NCI-H510A treated with DMSO at 0.1 percent for 48 hours (cell line): ENCODE measurements around the gene CLIP2.

Experiments
- DNase-seq: peaks from one replicate; lab custom pipeline; 2025; lab: John Stamatoyannopoulos, UW

The CLIP2 gene

DNA sequence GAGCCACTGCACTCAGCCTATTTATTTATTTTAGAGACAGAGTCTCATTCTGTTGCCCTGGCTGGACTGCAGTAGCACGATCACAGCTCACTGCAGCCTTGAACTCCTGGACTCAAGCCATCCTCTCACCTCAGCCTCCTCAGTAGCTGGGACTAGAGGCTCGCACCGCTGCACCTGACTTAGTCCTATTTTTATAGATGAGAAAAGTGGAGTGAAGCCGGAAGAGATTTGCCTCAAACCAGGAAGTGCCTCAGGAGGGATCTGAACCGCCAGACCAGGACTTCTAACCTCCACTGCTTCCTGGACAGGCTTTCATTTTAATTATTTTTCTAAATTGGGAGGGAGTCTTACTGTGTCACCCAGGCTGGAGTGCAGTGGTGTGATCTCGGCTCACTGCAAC, 17.5 kb upstream of the CLIP2 start:
- DNase-seq = no peak

DNA sequence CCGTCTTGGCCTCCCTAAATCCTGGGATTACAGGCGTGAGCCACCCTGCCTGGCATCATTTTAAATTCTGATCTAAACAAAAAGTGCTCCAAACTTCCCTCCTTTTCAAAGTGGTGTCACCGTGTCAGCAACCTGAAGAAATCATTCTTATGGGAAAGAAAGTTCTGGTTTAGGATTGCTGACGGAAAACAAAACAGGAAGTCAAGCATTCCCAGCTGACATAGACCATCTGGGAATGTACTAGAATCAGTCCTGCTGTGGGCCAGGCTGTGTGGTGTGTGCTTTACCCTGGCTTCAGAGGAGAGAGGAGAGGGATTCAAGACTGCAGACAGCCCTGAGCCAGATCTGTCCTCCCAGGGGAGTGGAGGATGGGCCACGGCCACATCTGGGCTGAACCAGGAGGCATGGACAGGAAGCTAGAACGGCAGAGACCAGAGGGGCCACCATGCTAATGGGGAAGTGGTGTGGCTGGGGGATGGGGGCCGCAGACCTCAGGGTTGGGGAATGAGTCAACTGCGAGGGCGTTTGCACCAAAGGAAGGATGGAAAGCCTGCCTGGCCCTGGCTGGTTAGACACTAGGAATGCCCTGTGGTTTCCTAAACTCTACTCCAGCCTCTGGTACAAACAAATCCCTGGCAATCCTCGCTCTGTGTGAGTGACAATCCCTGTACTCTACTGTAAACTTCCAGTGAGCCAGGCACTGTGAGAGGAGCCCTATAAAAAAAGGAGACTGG, 16.7 kb upstream of the CLIP2 start:
- no peak for DNase-seq

DNA sequence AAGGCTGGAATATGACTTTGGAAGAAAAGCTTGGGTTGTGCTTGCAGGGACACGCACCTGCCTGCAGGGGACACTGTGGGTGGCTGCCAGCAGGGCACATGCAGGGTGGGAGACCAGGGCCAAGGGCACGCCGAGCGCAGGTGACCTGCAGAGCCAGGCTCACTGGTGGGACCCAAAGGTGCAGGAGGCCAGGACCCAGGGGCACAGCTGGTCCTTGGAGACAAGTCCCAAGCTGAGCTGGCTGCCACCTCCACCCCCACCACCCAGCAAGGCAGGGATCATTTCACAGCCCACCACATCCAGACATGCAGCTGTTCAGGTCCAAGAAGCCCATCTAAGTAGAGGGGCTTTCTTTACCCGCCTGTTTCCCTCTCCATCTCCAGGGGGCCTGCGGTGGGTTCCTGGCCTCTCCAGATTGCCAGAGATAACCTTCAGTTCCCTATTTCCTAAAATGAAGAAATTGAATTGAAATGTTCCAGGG, 13.8 kb upstream of the CLIP2 start:
- no peak for DNase-seq

DNA sequence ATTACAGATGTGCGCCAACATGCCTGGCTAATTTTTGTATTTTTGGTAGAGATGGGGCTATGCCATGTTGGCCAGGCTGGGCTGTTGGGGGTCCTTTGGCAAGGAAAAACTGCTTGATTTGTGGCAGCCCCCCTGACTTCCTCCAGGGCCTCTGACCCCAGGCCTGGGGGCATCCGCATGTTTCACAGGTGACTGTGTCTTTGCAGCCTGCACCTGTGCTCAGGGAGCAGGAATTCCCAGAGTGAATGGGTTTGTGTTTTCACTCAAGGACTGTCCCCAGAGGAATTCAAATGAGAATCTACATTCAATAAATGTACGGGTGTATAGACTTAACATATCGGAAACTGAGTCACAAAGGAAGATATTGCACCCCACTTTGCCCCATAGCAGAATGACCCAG, 11.6 kb upstream of the CLIP2 start:
- DNase-seq = no peak

DNA sequence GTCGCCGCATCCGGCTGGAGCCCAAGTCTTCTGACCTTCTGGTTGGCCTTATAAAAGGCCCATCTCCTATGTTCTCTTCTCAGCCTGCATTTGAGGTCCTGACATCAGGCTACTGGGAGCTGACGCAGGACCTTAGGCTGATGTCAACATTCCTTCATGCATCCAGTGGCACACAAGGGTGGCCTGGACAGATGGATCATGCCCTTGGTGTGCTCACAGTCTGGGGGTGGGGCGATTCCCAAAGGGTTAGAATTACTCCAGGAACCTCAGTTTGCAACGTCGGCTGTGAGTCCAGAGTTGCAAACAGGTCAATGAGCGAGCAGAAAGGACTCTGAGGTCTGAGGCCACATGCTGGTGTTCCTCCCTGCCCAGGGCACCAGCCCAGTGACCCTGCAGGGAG, 8.2 kb upstream of the CLIP2 start:
- DNase-seq = no peak

DNA sequence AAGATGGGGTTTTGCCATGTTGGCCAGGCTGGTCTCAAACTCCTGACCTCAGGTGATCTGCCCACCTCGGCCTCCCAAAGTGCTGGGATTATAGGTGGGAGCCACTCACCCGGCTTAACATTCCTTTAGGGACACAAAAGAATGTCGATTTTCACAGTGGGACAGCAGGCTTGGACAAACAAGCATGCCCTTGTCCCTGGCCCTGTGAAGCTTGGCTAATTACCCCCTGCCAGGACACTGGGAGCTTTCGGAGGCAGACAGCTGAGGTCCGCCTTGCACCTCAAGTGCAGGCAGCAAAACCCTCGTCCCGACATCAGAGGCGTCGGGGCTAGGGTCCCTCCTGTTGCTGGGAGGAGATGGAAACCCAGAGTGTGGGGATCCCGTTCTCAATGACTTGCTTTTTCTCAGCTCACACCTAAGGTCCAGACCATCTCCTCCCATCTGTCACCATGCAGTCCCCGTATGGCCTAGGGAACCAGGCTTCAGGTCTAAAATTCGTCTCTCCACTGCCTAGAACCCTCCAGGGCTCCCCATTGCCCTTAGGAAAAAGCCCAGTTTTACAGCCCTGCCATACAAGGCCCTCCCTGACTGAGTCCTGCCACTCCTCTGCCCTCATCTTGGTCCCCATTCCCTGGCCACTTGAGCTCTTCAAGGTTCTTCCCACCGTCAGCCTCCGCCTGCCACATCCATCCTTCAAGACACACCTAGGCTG, 6.3 kb upstream of the CLIP2 start:
- no peak for DNase-seq

DNA sequence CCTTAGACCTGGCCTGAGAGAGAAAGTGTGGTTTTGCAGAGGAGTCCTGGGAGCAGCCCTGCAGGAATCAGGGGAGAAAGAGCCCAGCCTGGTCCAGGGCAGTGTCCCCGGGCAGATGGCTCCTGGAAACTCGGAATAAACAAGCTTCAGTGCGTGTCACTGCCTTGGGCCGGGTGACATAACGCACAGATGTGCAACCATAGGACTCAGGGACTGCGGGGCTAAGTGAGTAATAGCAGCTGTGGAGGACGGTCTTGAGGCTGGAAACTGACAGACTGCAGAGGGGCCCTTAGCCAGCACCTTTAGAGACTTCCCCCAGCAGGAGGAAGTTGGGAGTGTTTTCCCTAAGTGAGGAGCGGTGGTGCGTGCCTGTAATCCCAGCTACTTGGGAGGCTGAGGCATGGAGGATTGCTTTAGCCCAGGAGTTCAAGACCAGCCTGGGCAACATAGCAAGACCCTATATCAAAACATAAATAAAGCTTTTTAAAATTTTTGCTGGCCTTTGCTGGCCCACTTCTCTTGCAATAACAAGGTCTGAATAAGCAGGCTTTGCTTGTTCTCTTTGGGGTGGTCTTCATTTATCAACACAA, 5.3 kb upstream of the CLIP2 start:
- DNase-seq = no peak

DNA sequence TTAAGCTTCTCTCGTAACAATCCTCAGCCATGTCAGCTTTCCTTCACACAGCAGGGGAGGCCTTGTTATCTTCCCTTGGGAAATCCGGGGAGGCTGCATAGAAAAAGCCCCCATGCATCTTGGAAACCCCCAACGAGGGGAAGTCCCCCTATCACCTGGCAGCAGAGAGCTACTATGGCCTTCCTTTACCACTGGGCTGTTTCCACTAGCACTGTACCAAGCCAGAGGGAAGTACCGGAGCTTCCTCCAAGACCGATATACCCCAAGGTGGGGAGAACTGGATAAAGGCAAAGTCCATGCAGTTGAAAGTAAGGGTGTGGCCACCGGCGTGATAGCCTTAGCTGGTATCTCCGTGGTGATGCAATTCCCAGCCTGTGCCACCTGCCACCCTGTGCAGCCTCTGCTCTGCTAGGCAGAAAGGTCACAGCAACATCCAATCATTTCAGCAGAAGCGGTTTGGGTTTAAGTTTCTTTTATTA, 4.4 kb upstream of the CLIP2 start:
- peak; percentile 30 for DNase-seq

DNA sequence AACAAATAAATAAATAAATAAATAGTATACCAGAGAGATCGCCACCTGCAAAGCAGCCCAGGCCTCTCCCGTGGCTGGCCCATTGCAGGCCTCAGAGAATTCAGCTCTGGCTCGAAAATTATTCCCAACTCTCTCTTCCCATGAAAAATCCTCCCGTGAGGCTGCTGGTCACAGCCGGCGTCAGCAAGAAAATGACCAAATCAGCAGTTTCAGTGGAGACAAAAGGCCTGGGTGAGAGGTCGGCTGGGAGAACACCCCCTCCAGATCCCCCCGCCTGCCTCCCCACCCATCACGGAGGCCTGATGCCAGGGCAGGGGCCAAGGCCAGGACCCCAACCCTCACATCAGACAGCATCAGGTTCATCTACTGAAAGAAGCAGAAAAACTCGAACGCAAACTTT, 3.1 kb upstream of the CLIP2 start:
- DNase-seq = no peak

DNA sequence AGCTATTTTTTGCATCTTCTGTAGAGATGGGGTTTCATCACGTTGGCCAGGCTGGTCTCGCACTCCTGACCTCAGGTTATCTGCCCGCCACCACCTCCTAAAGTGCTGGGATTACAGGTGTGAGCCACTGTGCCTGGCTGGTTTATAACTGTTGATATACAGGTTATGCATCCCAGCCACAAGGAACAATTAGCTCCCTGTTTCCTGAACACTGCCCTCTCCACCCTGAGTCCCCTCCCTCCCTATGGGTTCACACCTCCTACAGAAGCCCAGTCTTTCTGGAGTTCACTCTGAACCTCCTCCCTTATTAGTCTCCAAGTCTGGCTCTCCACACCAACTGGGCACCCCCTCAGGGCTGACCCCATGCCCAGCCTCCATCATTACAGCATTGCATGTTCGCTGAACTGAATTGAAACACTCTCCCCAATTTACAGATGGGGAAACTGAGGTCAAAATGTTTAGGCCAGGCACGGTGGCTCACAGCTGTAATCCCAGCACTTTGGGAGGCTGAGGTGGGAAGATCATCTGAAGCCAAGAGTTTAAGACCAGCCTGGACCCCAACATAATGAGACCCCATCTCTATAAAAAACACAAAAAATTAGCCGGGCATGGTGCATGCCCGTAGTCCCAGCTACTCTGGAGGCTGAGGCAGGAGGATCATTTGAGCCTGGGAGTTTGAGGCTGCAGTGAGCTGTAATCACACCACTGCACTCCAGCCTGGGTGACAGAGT, 1.7 kb upstream of the CLIP2 start:
- DNase-seq = no peak

DNA sequence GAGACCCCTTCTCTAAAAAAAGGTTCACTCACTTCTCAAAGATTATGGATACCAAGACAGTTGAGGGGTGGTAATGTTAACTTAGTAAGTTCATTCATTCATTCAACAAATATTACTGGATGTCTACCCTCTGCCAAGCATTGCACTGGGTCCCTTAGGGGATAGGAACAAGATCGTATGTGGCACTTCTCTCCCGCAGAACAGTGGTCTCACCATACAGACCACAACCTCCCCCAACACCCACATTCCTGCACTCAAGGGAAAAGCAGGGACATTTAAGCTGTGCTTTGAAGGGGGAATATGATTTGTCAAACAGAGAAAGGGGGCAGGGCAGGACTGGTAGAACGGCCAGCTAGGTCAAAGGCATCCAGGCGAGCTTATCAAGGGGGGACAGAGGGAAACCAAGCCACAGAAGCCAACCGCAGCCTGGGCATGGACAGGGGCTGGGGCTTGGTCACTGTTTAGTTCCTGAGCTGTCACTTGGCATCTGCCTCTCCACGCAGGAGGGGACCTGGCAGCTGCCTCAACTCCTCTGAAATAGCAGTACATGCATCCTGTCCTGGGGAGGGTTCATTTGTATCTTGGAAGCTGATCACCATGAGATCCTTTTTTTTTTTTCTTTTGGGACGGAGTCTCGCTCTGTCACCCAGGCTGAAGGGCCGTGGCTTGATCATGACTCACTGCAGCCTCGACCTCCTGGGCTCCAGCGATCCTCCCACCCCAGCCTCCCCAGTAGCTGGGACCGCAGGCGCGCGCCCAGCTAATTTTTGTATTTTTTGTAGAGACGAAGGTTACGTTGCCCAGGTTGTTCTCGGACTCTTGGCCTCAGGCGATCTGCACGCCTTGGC, 949 bp upstream of the CLIP2 start:
- DNase-seq = no peak

DNA sequence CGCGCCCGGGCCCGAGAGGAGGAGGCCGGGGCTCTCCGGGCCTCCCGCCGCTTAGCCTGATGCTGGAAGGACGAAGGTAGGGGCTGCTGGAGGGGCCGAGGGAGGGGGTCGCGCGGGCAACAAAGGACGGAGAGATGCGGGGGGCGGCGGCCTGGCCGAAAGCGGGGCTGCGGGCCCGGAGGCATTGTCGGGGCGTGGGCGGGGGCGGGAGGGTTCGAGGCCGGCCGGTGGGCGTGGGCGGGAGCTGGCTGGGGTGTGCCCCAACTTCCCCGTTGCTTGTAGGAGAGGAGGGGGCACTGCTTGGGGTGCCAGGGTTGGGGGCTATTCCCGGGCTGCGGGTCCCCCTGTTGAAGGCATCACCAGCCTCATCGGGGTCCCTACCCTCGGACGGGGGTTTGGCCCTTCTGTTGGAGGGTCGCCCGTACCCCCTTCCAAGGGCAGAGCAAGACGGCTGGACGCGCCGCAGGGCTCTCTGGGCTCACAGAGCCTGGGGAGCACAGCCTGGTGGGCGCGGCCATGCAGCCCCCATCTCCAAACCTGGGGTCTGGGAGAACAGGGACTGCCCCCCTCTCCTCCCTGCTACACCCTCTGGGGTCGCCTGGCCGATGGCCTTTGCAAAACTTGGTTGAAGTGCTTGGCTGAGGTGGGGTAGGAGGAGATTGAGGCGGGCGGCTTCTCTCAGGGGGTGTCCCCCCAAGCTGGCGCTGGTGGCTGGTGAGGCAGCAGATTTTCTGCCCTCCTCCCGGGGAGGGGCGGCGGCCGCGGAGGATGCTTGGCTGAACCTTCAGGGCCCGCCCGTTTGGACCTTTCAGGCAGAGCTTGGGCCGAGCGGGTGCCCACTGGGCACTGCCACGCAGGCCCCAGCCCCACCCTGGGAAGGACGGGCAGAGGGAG, 699 bp downstream of the CLIP2 start:
- DNase-seq = no peak

DNA sequence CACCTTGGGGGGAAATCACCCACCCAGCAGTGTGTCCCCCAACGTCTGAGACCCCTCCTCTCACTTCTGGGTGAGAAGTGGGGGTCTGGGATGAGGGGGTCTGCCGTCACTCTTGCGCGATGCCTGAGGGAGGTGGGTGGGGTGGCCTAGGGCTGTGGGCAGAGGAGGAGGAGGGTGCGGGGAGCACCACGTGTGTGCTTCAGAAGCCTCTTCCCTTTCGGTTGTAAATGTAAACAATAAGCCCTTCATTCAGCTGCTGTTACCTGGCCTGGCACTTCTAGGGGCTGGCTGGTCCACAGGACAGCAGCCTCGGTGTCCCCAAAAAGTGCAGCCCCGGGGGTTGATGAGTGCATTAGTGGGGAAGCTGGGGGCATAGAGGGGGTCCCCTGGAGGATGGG, 1.3 kb downstream of the CLIP2 start:
- DNase-seq = peak; percentile 57

DNA sequence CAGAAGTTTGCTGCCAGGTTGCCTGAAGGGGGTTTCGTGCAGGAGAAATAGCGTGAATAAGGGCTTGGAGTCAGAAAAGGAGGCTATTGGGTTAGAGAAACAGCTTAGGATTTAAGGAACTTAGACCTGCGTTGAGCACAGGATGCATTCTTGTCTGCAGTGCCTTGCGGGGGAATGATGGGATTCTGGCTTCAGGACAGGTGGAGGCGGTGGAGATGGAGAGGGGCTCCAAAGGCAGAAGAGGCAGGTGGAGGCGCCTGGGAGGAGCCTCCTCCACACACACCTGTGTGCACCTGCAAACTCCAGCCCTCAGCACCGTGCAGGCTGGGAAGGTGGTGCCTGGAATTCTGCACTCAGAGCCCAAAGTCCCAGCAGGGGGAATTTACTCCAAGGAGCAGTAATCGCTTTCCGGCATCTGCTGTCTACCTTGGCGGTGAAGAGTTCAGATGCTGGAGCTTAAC, 1.8 kb downstream of the CLIP2 start:
- peak; percentile 65 for DNase-seq

DNA sequence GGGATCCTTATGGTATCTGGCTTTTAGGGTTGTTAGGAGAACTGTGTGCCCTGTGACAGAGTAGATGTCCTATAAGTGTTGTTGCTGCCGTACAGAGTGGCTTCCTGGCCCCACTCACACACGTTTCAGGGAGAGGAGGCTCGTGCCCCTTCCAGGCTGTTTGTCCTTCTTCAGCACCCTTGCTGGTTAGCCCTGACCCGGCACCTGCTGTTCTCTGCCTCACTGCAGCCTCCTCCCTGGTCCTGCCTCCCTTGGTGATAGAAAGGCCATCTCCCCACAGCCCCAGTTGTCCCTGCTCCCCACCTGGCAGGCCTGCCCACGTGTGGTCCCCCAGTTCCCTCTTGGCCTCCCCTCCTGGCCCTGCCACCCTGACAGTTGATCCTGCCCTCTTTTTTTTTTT, 2.3 kb downstream of the CLIP2 start:
- DNase-seq = no peak

DNA sequence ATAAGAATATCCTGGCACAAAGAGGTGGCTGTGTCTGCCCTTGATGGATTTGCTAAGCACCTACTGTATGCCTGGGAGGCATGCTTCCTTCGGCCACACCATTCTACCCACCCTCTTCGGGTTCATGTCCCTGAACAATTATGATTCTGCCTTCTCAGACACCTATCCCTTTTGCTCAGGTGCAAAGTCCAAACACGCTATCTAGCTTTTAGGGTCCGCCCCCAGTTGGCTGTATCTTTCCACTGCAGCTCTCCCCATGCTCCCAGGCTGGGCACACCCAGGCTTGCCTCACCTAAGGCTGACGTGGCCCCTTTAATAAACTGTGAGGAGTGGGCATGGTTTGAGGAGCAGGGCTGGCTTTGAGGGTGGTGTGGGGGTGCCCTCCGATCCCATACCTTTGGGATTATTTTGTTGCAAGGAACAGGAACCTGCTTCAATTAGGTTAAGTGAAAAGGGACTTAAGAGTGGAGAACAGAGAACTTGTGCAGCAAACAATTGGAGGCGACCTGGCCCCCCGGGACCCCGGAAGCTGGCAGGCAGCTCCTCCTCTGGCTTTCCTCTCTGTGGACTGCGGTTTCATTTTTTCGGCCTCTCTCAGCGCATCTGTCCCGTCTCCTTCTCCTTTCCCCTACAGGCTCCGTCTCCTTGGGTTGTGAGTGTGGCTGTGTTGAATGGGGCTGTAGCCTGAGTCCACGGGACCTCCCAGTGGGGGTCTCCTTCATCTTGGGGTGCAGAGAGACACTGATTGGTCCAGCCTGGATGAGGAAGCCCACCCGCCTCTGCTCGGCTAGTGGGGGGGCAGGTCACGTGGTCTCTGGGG, 3.8 kb downstream of the CLIP2 start:
- no peak for DNase-seq

DNA sequence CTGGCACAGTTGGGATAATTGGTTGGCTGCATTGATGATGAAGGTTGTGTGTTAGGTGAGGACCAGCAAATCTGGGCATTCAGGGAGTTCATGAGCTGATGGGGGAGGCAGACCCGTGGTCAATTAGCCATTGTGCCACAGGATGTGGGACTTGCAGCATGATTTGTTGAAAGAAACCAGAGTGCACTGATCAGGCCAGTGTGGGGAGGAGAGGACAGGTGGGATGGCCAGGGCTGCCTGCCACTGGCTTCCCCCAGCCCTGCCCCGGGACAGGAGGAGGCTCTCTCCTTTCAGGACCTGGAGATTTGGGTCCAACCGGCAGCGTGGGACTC, 4.3 kb downstream of the CLIP2 start:
- no peak for DNase-seq

DNA sequence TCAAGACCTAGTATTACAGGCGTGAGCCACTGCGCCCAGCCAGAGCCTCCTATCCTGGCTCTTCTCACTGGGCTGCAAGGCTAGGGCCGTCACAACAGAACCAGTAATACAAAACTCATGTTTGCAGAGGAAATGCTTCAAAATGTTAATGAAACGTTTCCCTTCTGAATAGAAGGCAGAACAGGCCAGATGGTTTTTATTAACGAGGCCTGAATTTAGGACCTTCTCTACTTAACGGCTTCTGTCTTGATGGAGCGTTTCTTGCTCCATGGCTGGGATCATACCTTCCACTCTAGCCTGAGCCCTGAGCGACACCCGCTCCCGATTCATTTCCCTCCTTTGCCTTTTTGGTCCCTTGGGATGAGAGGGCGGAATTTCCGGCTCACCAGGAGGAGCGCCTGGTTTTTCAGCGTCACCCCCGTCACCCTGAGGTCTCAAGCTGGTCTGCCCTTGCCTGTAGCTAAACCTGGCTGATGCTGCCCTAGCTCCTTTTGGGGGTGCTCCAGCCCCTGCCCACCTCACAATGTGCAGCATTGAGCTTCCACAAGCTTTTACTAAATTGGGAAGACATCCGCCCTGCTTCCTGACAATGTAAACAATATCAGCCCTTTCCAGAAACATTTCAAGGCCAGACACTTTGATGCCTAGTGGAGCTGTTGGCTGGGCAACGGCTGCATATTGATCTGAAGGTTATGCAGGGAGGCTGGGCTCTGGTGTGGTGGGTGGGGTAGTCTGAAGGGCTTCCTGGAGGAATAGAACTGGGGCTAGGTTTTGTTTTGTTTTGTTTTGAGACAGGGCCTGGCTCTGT, 5.2 kb downstream of the CLIP2 start:
- DNase-seq = no peak
